DMS 273 (cell line): ENCODE measurements around the gene IL17C.

Experiments used
- DNase-seq: peaks from one replicate; lab custom pipeline; 2025; ENCODE audit not compliant: unreplicated experiment; lab: John Stamatoyannopoulos, UW

Gene IL17C, protein sequence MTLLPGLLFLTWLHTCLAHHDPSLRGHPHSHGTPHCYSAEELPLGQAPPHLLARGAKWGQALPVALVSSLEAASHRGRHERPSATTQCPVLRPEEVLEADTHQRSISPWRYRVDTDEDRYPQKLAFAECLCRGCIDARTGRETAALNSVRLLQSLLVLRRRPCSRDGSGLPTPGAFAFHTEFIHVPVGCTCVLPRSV

DNA sequence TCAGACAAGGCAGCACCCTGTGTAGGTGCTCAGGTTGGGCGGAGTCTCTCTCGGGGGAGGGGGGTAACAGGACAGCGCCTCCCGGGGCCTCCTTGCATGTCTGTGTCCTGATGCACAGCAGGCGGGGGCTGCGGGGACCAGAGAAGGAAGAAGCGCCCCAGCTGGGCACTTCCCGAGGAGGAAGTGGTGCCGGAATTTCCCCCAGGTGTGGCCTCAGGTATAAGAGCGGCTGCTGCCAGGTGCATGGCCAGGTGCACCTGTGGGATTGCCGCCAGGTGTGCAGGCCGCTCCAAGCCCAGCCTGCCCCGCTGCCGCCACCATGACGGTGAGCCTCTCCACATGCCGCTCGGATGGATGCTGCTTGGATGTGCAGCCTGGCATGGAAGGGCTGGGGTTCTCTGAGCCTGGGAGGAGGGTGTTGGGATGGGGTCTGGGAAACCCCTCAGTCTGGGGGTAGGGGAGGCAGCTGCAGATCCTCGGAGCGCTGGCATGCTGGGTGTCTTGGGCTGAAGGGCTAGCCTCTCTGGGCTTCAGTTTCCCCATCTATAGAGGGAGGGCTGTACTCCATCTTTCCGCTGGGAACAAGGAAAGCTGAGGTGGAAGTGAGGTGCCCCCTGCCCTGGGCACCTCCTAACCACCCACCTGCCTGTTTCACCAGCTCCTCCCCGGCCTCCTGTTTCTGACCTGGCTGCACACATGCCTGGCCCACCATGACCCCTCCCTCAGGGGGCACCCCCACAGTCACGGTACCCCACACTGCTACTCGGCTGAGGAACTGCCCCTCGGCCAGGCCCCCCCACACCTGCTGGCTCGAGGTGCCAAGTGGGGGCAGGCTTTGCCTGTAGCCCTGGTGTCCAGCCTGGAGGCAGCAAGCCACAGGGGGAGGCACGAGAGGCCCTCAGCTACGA, at the start of gene IL17C:
Gene IL17C, plus strand, starts transcription at position 250 of the 908 bp plus-strand sequence. Its CDS starts 70 bp downstream, at position 320.
- DNase-seq, result no peak

DNA sequence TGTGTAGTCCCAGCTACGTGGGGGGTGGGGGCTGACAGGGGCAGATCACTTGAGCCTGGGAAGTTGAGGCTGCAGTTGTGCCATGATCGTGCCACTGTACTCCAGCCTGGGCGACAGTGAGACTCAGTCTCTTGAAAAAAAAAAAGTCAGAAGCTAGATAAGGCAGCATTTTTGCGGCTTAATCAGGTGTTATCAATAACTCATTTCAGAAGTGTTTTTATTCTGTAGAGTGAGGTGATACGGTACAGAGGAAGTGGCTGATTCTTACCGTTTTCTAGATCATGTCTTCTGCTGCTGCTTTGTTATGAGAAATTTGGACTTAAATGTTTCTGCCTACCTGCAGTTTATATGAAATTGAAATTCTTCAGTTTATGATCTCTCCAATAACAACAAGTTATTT, 49.6 kb upstream of the IL17C start:
- no peak for DNase-seq

DNA sequence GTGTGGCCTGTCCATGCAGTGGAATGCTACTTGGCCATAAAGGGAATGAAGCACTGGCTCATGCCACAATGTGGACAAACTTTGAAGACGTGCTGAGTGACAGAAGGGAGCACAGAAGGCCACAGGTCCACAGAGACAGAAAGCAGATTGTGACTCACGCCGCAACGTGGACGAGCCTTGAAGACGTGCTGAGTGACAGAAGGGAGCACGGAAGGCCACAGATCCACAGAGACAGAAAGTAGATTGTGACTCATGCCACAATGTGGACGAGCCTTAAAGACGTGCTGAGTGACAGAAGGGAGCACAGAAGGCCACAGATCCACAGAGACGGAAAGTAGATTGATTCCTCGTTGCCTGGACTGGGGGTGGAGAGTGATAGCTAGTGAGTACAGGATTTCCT, 48.9 kb upstream of the IL17C start:
- no peak for DNase-seq

DNA sequence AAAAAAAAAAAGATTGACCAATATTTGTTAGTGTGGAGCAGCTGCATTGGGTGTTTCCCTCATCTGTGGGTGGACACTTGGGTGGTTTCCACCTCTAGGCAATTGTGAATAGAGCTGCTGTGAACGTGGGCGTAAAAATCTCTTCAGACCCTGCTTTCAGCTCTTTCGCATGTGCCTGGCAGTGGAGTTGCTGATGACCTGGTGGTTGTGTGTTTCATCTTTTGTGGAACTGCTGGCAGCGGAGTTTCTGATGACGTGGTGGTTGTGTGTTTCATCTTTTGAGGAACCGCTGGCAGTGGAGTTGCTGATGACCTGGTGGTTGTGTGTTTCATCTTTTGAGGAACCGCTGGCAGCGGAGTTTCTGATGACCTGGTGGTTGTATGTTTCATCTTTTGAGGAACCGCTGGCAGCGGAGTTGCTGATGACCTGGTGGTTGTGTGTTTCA, 46.8 kb upstream of the IL17C start:
- DNase-seq, result no peak

DNA sequence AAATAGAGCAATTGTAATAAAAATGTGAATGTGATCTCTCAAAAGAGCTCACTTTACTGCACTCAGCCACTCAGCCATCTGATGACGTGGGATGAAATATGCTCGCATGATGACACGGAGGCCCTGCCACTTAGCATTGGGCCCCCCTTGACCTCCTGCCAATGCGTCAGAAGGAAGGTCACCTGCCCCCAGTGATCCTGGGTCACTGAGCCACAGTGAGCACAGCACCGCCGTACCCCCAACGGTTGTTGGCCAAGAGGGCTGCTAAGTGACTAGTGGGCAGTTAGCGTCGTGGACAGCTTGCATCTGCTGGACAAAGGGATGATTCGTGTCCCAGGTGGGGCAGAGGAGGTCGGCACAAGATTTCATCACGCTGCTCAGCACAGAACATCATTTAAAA, 45.3 kb upstream of the IL17C start:
- no peak for DNase-seq

DNA sequence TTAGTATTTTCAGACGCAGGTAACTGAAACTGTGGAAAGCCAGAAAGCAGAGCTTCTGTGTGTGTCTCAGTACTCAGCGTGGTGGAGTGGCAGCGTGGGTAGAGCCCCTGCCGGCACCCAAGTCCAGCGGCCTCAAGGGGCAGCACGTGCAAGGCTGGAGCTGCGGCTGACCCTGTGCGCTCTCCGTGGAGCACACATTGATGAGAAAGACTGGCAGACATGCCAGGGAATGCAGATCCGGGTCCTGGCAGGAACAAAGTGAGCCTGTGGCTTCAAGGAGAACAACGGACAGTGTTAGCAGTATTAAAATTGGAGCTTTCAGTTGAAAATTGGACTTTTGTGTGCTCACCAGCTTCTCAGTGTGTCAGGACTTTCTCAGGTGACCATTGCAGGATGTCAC, 44.9 kb upstream of the IL17C start:
- DNase-seq, result no peak

DNA sequence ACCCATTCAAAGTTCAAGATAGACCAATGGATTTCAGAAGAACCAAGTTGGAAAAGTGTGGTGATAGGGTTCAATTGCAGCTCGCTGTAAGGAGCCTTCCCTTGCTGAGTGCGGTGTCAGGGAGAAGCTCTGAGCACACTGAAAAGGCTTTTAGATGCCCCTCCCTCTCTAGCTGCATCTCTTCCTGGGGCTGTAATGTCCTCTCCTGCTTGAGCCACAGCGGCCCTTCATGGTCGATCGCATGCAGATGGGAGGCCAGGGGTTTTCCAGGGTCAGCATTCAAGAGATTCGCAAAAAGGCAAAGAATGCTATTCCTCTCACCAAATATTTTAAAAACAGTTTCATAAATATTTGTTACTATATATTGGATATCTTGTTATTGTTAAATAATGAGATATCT, 44.5 kb upstream of the IL17C start:
- no peak for DNase-seq

DNA sequence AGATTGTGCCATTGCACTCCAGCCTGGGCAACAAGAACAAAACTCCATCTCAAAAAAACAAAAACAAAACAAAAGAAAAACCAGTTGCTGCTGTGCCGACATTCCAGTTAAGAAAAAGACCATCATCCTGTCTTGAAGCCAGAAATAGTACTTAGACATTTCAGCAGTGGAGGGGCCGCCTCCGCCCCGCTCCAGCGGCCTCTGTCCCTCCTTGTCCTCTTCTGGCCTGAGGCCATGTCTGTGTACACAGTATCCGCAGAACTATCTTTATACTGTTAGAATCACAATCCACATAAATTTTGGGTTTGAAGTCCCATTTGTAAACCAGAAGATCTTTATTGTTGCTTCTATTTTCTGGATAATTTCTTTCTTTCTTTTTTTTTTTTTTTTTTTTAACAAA, 43.3 kb upstream of the IL17C start:
- DNase-seq, result no peak

DNA sequence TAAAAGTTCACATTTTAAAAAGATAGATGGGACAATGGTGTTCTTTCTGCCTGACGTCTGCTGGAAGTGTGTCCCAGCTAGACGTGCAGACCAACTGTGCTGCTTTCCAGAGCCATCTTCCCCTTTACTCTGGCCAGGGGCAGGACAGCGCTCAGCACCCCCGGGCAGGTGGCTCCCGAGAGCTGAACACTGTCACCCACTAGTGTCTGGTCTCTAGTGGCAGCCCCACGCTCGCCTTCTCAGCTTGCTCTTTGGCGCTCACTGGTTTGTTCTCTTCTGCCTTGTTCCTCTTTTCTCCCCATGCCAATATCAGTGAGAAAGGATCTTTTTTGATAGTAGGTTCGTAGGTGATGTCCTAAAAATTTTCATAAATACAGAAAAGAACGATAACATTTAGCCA, 42.5 kb upstream of the IL17C start:
- no peak for DNase-seq

DNA sequence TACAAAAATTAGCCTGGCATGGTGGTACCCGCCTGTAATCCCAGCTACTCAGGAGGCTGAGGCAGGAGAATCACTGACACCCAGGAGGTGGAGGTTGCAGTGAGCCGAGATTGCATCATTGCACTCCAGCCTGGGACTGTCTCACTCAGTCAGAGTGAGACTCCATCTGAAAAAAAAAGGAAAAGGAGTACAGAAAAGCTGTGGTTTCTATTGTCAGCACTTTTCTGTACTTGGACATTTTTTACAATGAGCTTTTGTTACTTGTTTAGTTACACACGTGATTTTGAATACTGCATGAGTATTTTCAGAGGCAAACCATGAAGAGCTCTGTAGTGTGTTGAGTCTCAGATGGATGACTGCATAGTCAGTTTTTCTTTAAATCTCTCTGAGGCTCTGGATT, 41.9 kb upstream of the IL17C start:
- DNase-seq, result no peak

DNA sequence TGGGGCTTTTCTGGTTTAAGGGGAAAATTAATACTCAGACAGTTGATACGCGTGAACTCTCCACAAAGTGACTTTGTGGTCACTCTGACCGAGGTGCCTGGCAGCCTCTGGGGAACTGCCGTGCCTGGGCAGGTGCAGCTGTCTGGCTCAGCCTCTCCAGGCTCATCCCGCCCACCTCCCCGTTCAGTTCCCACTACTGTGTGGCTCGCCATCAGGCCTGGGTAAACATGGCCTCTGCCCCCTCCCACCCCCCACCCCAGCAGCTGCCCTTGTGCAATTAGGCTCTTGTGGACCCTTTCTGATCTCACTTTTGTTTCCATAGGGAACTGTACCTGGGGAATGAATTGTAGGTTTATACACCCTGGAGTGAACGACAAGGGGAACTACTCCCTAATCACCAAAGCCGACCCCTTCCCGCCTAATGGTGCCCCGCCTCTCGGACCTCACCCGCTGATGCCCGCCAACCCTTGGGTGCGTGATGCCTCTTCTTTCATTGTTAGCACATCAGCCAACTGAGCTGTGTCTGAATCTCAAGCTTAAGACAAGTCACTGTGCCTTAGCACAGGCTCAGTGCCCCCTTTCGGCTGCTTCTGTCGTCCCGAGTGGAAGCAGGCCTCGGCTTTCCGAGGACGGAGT, 40.4 kb upstream of the IL17C start:
- DNase-seq, result no peak

DNA sequence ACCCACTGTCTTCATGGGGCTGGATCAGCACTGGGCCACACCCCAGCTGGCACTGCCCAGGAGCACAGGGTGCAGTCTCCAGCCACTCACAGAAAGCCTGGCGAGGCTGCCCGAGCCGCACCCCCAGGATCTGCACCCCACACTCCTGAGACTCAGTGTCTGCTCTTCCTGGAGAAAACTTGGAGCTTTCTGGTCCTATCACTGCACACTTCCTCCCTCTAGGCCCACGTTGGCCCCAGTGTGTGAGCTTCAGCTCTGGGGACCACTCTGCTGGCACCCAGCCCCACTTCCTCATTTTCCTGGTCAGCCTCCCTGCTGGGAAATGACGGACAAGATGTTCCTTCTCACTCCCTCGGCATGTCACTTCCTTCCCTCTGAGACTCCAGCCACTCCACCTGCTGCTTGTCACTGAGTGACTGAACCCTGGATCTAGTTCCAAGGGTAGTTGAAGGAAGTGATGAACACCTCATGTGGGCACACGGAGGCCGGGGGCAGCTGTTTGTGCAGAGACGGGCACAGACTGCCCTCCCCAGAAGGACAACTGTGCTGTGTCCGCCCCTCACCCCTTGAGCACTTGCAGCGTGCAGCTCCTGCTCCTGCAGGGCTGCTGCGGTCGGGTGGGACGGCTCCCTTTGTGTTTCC, 39.2 kb upstream of the IL17C start:
- DNase-seq, result no peak

DNA sequence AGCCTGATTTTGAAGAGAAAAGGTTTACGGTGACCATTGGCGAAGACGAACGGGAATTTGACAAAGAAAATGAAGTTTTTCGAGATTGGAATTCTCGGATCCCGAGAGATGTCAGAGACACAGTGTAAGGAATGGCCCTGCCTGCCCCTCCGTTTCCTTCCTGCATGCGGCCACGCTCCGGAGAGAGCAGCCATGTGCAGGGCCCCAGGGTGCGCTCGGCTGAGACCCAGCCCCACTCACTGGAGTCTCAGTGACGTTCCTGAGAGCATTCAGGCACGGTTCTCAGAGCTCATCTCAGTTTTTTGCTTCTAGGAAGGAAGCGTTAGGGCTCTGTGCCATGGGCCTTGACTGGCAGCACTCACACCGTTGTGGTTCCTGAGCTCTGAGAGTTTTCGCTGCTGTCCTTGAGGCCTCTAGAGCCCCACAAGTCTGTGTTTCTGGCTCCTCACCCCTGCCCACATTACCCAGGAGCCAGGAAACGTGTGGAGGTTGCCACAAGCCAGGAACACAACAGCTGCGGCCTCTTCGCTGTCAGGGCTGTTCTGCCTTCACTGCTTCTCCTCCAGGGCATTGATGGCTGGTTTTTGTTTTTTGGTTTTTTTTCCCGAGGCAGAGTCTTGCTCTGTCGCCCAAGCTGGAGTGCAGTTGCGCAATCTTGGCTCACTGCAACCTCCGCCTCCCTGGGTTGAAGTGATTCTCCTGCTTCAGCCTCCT, 38.4 kb upstream of the IL17C start:
- no peak for DNase-seq

DNA sequence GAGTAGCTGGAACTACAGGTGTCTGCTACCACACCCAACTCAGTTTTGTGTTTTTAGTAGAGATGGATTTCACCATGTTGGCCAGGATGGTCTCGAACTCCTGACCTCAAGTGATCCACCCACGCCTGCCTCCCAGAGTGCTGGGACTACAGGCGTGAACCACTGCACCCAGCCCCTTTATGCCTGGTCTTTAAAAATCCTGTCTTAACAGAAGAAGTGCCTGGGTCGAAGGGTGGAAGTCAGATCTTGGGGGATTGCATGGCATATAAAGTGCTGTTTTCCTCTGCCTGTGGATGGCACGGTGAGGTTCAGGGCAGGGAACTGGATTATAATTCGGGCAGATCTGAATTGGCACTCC, 37.9 kb upstream of the IL17C start:
- no peak for DNase-seq

DNA sequence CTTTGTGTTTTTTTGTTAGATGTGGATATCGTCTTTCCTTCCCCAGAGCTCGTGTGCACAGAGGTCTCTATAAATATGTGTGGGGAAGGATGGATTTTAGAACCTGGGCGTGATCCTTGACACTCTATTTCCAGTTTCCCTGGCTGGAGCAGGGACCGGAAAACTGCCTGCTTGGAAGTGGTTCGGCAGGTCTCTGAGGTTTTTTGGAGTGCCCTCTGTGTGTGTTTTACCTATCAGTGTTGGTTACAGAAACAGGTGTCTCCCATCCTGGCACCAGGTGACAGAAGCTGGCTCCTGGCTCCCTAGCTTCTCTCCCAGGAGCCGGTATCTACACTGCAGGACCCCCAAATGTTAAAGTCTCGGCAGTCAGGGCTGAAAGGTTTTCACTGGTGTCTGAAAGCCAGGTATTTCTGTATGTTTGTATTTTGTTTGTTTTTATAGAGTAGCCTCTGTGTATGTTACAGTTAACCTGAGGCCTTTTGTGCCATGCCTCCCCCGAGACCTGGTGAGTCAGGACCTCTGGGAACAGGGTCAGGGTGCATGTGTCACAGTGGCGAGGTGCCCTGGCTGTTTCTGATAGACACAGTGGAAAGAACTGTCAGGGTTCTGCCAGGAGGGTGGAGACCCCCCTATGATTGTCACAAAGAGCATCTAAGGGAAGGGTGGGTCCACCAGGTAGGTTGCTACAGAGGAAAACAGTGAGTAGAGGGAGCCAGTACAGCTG, 36.9 kb upstream of the IL17C start:
- no peak for DNase-seq

DNA sequence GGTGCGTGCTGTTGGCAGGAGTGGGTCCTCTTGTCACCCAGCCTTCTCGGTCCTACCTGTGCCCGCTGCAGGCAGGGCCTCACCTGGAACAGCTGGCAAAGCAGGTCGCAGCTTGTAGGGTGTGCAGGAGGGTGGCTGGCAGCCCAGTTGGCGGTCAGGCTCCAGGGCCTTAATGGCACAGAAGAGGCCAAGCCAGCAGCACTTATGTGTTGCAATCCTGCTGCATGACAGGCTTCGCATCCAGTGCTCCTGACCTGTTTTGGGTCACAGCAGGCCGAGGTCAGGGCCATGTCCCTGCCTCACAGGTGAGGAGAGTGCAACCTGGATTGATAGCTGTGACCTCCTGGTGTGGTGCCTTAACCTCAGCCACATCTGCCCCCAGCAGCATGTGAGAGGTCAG, 36.3 kb upstream of the IL17C start:
- no peak for DNase-seq

DNA sequence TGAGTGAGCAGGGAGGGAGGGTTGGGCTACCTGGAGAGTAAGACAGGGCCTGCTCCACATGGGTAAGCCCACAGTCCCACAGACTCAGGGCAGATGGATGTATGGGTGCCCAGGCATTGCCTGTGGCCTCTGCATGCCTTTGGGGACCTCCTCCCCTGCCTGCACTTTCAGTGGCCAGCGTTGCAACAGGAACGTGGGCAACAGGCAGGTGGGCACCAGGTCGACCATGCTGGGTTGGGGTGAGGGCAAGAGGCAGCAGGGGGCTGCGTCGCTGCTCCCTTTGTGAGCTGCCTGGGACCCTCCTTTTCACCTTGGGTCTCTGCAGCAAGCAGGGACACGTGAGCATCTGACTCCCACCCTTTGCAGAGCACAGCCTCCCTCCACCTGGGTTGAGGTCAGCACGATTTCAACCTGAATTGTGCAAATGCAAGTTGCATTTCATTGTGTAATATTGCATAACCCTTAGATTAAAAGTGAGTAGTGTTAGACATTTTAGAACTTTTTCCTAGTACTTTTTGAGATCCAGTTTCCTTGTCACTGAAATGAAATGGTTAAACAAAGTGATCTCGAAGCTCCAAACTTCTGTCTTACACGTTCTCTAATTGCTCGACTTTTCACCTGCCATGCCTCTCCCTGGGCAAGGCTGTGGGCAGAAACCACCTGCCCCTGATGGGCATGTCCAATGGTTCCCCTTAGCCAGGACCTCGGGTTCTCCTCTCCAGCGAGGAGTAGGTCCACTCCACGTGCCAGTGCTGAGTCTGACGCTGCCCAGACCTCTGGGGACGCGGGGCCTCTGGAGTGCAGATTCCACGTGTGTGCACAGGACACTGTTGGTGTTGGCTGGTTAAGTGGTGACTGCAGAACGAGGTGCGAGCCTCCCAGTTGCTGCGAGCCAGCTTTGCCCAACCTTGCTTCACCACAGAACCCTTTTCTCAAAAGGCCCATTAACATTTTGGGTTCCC, 32.9 kb upstream of the IL17C start:
- DNase-seq, result no peak

DNA sequence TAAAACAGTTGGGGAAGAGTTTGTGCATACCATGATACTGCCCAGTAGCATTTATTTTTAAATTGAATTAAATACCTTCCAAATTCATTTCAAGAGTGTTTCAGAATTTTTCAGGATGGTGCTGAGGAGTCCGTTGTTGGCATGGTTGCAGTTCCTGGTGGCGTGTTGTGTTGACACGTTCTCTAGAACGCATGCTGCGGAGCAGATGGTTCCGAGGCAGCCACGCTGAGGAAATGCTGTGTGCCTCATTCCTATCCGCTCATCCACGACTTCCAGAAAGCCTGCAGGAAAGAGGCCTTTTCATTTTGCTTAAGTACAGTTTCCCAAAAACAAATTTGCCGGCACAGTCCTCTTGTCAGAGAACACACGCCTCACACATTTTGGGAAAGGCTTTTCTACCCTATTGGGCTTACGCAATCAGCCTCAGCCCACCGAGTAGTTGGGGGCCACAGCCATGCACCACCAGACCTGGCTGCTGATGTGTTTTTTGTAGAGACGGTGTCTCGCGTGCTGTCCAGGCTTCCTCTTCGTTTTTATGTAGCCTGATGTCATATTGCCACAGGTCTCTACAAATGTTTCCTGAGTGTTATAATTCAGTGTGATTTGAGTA, 32.1 kb upstream of the IL17C start:
- DNase-seq, result no peak

DNA sequence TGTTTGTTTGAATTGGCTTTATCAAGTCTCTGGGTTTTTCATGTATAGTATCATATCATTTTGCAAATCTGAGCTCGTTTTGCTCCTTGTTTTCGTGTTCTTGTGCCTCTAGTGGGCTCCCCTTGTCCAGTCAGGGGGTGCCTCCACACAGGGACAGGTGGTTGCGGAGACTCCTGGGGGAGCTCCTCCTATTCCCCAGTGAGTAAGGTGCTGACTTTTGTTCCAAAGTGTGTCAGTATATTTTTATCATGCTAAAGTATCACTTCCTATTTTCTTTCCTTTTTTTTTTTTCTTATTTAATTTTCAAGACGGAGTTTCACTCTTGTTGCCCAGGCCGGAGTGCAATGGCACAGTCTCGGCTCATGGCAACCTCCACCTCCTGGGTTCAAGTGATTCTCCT, 30.3 kb upstream of the IL17C start:
- DNase-seq, result no peak
